Keratinocyte (primary cell): ENCODE data around the gene SIDT2. TPM values are rescaled to one million over a fixed set of nuclear protein-coding genes. Genes with fewer than 3 reads are reported as not detected.

ENCODE experiments used
- DNase-seq: peaks from one replicate; pipeline ENCODE4 v3.0.0-alpha.2; 2011; ENCODE audit warnings: low read depth, missing footprints, low spot score
- FAIRE-seq: peaks from 2 replicates; lab custom pipeline; 2011; peaks lifted over from hg19 to GRCh38; lab: Jason Lieb, UNC
- H2AFZ ChIP-seq: 2 replicates; pipeline ENCODE4 v1.6.0; 2012; ENCODE audit warnings: low read length, control low read depth, inconsistent platforms; ENCODE audit not compliant: control insufficient read depth
- H3K27ac ChIP-seq: 2 replicates; pipeline ENCODE4 v1.5.1; 2011; ENCODE audit warnings: low read length; ENCODE audit not compliant: control insufficient read depth, insufficient read depth
- H3K27me3 ChIP-seq: 3 replicates; pipeline ENCODE4 v1.6.0; 2011; ENCODE audit warnings: low read length; ENCODE audit not compliant: control insufficient read depth, insufficient read depth; ENCODE audit errors: extremely low read depth
- H3K36me3 ChIP-seq, 2 experiments: 2 replicates in 1 of 2; 3 replicates in 1 of 2; pipeline ENCODE4 v1.5.1; 2011; ENCODE audit warnings: low read length in 2 of 2, mild to moderate bottlenecking in 1 of 2; ENCODE audit not compliant: control insufficient read depth in 2 of 2, insufficient read depth in 2 of 2; ENCODE audit errors: extremely low read depth in 1 of 2
- H3K4me1 ChIP-seq: 3 replicates; pipeline ENCODE4 v1.5.1; 2011; ENCODE audit warnings: low read length; ENCODE audit not compliant: control insufficient read depth, insufficient read depth; ENCODE audit errors: extremely low read depth
- H3K4me2 ChIP-seq: 3 replicates; pipeline ENCODE4 v1.6.0; 2011; ENCODE audit warnings: low read depth, low read length; ENCODE audit not compliant: control insufficient read depth, insufficient read depth; ENCODE audit errors: extremely low read depth
- H3K4me3 ChIP-seq, 3 experiments: fragments of 200-600 bp in 1 of 3; sonication (generic) in 1 of 3; 2 replicates in 2 of 3; 3 replicates in 1 of 3; pipeline ENCODE4 v1.5.1; 2011 to 2016; ENCODE audit warnings: low read length in 3 of 3, mild to moderate bottlenecking in 3 of 3, control low read depth in 2 of 3, inconsistent platforms in 1 of 3, low read depth in 1 of 3, mixed read lengths in 1 of 3, mixed run types in 1 of 3, moderate library complexity in 1 of 3; ENCODE audit not compliant: control insufficient read depth in 2 of 3, insufficient read depth in 2 of 3; ENCODE audit errors: extremely low read depth in 1 of 3
- H3K79me2 ChIP-seq: 2 replicates; pipeline ENCODE4 v1.6.0; 2012; ENCODE audit warnings: low read length; ENCODE audit not compliant: control insufficient read depth, insufficient read depth
- H3K9ac ChIP-seq: 3 replicates; pipeline ENCODE4 v1.6.0; 2011; ENCODE audit warnings: low read length; ENCODE audit not compliant: control insufficient read depth, insufficient read depth; ENCODE audit errors: extremely low read depth
- H3K9me1 ChIP-seq: 3 replicates; pipeline ENCODE4 v1.6.0; 2011; ENCODE audit warnings: low read length; ENCODE audit not compliant: control insufficient read depth, insufficient read depth; ENCODE audit errors: extremely low read depth
- H3K9me3 ChIP-seq: 2 replicates; pipeline ENCODE4 v1.5.1; 2012; ENCODE audit warnings: low read depth, low read length; ENCODE audit not compliant: control insufficient read depth
- H4K20me1 ChIP-seq: 3 replicates; pipeline ENCODE4 v1.6.0; 2011; ENCODE audit warnings: low read length; ENCODE audit not compliant: control insufficient read depth, insufficient read depth; ENCODE audit errors: extremely low read depth
- EZH2 ChIP-seq: IDR thresholded peaks from one replicate; pipeline ENCODE4 v1.6.1; 2012; ENCODE audit warnings: inconsistent platforms, mild to moderate bottlenecking, low read length, moderate library complexity
- dilution Hi-C: fragments of 300-500 bp; cut with MboI; formaldehyde crosslinking; loops from one replicate; pipeline ENCODE4 v1.7.0; 2020; ENCODE audit warnings: low sequenced_read_pairs; ENCODE audit not compliant: extremely low pct_ligation_motif_present
- polyA plus RNA-seq, 5 experiments: library from polyadenylated mRNA; depleted of rRNA in 3 of 5; stranded (reverse) in 3 of 5; stranded (forward) in 1 of 5; unstranded in 1 of 5; fragments of >200 nt; gene quantifications; 1 replicate in 1 of 5; 2 replicates in 3 of 5; 3 replicates in 1 of 5; pipeline versions ENCODE4 v1.2.1 to v1.2.3, GENCODE V29; 2011 to 2012; ENCODE audit warnings: missing spikeins in 2 of 5, low read depth in 1 of 5, low replicate concordance in 1 of 5
- TF ChIP-seq, protein P1 (sequence below), 3 experiments: IDR thresholded peaks in 1 of 3; conservative IDR thresholded peaks in 1 of 3; optimal IDR thresholded peaks in 1 of 3; 2 replicates in 2 of 3; 3 replicates in 1 of 3; pipeline versions ENCODE3 to v1.5.1; 2011; ENCODE audit warnings: low read length in 3 of 3, mild to moderate bottlenecking in 3 of 3, moderate library complexity in 2 of 3, control low read depth in 1 of 3, inconsistent platforms in 1 of 3; ENCODE audit not compliant: insufficient read depth in 2 of 3; ENCODE audit errors: extremely low read depth in 1 of 3

Gene SIDT2
- polyA plus RNA-seq, 1 donor (not counting 4 experiments of a cell fraction or from before 2014, with no cell fraction given) = 9.8 TPM

DNA sequence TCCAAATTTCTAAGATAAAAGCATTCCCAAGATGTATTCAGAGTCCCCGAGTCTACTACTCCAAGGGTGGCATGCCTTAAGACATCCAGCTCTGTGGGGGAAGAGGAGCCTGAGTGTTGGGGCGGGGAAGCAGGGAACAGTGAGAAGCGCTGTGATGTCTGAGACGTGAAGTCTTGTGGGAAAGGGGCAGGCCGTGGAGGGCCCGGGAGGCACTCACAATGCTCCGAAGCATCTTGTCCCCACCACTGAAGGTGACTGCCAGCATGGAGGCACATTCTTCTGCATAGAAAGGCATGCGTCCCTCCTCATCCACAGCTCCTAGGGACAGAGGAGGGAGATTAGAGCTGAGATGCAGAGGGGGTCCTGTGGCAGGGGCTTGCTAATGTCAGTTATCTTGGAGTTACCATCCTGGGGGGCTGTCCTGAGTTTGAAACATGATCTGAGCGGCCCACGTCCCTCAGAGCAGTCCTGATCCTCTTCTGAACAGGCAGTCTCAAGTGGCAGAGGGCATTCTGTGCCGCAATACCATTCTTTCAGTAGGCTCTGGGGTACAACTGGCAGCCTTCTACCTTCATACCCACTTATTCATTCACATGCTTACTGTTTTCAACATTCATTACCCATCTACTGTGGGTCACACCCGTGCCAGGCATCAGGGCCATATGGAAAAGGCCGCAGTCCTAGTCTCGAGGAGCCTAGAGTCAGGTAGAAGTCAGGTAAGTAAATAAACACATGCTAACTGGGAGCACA, 44.6 kb downstream of the SIDT2 start:
- FAIRE-seq = no peak

DNA sequence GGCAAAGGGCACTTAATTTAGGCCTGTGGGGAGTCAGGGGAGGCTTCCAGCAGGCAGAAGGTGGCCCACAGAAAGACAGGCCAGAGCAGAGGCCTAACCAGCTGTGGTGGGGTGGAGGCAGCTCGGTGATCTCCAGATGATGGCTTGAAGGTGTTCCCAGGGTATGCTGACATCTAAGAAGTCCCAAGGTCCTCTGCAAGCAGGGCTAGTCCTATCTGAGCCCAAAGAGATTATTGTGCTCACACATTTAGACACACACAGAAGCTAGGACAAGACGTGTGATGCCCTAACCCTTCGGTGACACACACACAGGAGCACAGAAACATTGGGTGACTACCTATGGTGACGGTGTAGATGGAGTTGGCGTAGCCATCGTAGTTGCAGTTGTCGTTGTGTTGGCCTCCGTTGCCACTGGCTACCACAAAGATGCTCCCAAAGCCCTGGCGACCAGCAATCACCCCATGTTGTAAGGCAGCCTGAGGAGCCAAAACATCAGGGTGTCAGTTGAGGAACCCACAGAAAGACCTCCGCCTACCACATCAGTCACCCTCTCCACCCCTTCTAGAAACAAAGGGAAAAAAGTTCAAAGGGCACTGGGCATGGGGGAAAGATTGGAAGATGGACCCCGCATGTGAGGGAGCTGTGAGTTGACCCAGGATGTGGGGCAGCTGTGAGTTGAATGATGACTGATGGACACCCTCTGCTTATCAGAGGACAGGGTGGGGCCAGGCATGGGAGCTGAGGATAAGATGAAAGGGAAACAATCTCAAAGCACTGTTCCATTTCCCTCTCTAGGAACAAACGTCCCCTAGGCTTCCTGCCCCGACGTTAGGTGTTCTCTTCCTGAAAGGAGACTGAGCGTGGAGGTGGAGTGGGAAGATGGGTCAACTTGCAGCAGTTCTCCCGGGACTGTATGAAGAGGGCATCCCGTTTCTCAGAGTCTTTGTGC, 45.5 kb downstream of the SIDT2 start:
- no peaks in the 10 kb centered on the region for H3K79me2 ChIP-seq
- peaks cover 2% of the 10 kb centered on the region for H3K9me1 ChIP-seq
- FAIRE-seq = no peak
- H4K20me1 ChIP-seq = no peaks in the 10 kb centered on the region
- no peak for DNase-seq
- H3K4me3 ChIP-seq = no peak overlapping the region
- H3K36me3 ChIP-seq = peaks cover 52 to 53% of the 10 kb centered on the region in 2 experiments
- no peaks in the 10 kb centered on the region for H3K4me1 ChIP-seq
- H3K27ac ChIP-seq = no peak overlapping the region
- H3K27me3 ChIP-seq = no peaks in the 10 kb centered on the region
- no peak overlapping the region for H3K9ac ChIP-seq
- TF ChIP-seq EZH2 = no peak
- TF ChIP-seq, protein P1, sequence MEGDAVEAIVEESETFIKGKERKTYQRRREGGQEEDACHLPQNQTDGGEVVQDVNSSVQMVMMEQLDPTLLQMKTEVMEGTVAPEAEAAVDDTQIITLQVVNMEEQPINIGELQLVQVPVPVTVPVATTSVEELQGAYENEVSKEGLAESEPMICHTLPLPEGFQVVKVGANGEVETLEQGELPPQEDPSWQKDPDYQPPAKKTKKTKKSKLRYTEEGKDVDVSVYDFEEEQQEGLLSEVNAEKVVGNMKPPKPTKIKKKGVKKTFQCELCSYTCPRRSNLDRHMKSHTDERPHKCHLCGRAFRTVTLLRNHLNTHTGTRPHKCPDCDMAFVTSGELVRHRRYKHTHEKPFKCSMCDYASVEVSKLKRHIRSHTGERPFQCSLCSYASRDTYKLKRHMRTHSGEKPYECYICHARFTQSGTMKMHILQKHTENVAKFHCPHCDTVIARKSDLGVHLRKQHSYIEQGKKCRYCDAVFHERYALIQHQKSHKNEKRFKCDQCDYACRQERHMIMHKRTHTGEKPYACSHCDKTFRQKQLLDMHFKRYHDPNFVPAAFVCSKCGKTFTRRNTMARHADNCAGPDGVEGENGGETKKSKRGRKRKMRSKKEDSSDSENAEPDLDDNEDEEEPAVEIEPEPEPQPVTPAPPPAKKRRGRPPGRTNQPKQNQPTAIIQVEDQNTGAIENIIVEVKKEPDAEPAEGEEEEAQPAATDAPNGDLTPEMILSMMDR (optimal IDR thresholded peaks at IDR 0.05 in 1 of 3, IDR thresholded peaks at IDR 0.05 in 1 of 3, conservative IDR thresholded peaks at IDR 0.05 in 1 of 3; ENCODE audit: extremely low read depth in 1 of 3, insufficient read depth in 2 of 3, low read length in 3 of 3) = no peak
- no peak overlapping the region for H3K4me2 ChIP-seq
- dilution Hi-C loops = no loop called here
- no peak overlapping the region for H2AFZ ChIP-seq
- H3K9me3 ChIP-seq = no peaks in the 10 kb centered on the region

More for the DNA sequence above, 44.6 kb downstream of the SIDT2 start:
- Histone ChIP-seq H3K9ac (no peak overlapping the region), H3K9me3 (no peaks in the 10 kb centered on the region), H3K27me3 (no peaks in the 10 kb centered on the region), H3K9me1 (peaks cover 2% of the 10 kb centered on the region), H3K36me3 (peaks cover 52 to 54% of the 10 kb centered on the region in 2 experiments), H3K4me1 (no peaks in the 10 kb centered on the region), H2AFZ (no peak overlapping the region), H3K4me2 (no peak overlapping the region), H3K27ac (no peak overlapping the region), H4K20me1 (no peaks in the 10 kb centered on the region), H3K79me2 (no peaks in the 10 kb centered on the region), H3K4me3 (no peak overlapping the region)
- dilution Hi-C loops = no loop called here
- DNase-seq = no peak
- TF ChIP-seq, protein P1 (optimal IDR thresholded peaks at IDR 0.05 in 1 of 3, IDR thresholded peaks at IDR 0.05 in 1 of 3, conservative IDR thresholded peaks at IDR 0.05 in 1 of 3; ENCODE audit: extremely low read depth in 1 of 3, insufficient read depth in 2 of 3, low read length in 3 of 3) = no peak
- TF ChIP-seq EZH2 = no peak
